GM12878 (cell line): ENCODE results near the gene DPH6. TPM values are rescaled to one million over a fixed set of nuclear protein-coding genes. Genes with fewer than 3 reads are reported as not detected.

ENCODE experiments used
- CHD4 ChIP-seq: fragments of 200-600 bp; sonication (generic); IDR thresholded peaks from 2 replicates; pipeline ENCODE4 v1.6.1; 2016; ENCODE audit warnings: mild to moderate bottlenecking
- CREB1 ChIP-seq: IDR thresholded peaks from 2 replicates; pipeline ENCODE4 v1.6.1; 2012; ENCODE audit warnings: low read depth, mild to moderate bottlenecking, inconsistent platforms
- CREM ChIP-seq: IDR thresholded peaks from 2 replicates; pipeline ENCODE4 v1.6.1; 2014; ENCODE audit warnings: antibody characterized with exemption, low read depth
- CUX1 ChIP-seq: IDR thresholded peaks from 2 replicates; pipeline ENCODE4 v1.6.1; 2012; ENCODE audit warnings: improper control_type of control experiment, low read depth, low read length; ENCODE audit not compliant: insufficient replicate concordance
- DPF2 ChIP-seq: fragments of 450-650 bp; IDR thresholded peaks from 2 replicates; pipeline ENCODE4 v1.6.1; 2017; ENCODE audit warnings: mild to moderate bottlenecking
- E2F8 ChIP-seq: fragments of 450-650 bp; IDR thresholded peaks from 2 replicates; pipeline ENCODE4 v1.6.1; 2018; ENCODE audit warnings: mild to moderate bottlenecking, low read depth, moderate library complexity; ENCODE audit not compliant: partially characterized antibody
- FOS ChIP-seq: IDR thresholded peaks from 3 replicates; pipeline ENCODE4 v1.6.1; 2011; ENCODE audit warnings: borderline replicate concordance; ENCODE audit not compliant: insufficient read length; ENCODE audit errors: extremely low read depth
- GATAD2B ChIP-seq: fragments of 450-650 bp; conservative IDR thresholded peaks from 2 replicates; pipeline ENCODE4 v1.6.1; 2017; ENCODE audit warnings: low read depth, mild to moderate bottlenecking, moderate library complexity
- IRF4 ChIP-seq: IDR thresholded peaks from 2 replicates; pipeline ENCODE4 v1.6.1; 2011; ENCODE audit warnings: low read depth, low read length
- LARP7 ChIP-seq: fragments of 450-650 bp; IDR thresholded peaks from 2 replicates; pipeline ENCODE4 v1.6.1; 2017; ENCODE audit warnings: mild to moderate bottlenecking
- MTA3 ChIP-seq: IDR thresholded peaks from 2 replicates; pipeline ENCODE4 v1.6.1; 2012; ENCODE audit warnings: low read length, inconsistent platforms, borderline replicate concordance
- NFXL1 ChIP-seq: fragments of 450-650 bp; IDR thresholded peaks from 2 replicates; pipeline ENCODE4 v1.6.1; 2017; ENCODE audit warnings: antibody characterized with exemption, mild to moderate bottlenecking, borderline replicate concordance
- PAX8 ChIP-seq: fragments of 450-650 bp; IDR thresholded peaks from 2 replicates; pipeline ENCODE4 v1.6.1; 2017; ENCODE audit warnings: mild to moderate bottlenecking, moderate library complexity
- POLR2A ChIP-seq: IDR thresholded peaks from 2 replicates; pipeline ENCODE4 v1.6.1; 2011; ENCODE audit warnings: low read depth, mild to moderate bottlenecking, low read length
- POLR2AphosphoS2 ChIP-seq: IDR thresholded peaks from 2 replicates; pipeline ENCODE4 v1.6.1; 2011; ENCODE audit warnings: low read depth, mild to moderate bottlenecking, low read length, improper control_type of control experiment, moderate library complexity
- RELA ChIP-seq: fragments of 450-650 bp; IDR thresholded peaks from 2 replicates; pipeline ENCODE4 v1.8.0; 2014; ENCODE audit warnings: borderline replicate concordance; ENCODE audit not compliant: partially characterized antibody
- SIX5 ChIP-seq: IDR thresholded peaks from 2 replicates; pipeline ENCODE4 v1.6.1; 2011; ENCODE audit warnings: mild to moderate bottlenecking, low read depth, low read length, moderate library complexity; ENCODE audit not compliant: severe bottlenecking
- SMAD1 ChIP-seq: fragments of 450-650 bp; IDR thresholded peaks from 2 replicates; pipeline ENCODE4 v1.6.1; 2018; ENCODE audit warnings: mild to moderate bottlenecking, low read depth; ENCODE audit not compliant: partially characterized antibody
- SMAD5 ChIP-seq: IDR thresholded peaks from 2 replicates; pipeline ENCODE4 v1.6.1; 2016; ENCODE audit warnings: antibody characterized with exemption, low read depth
- SRF ChIP-seq, 2 experiments: IDR thresholded peaks; 2 replicates each; pipeline ENCODE4 v1.6.1; 2011; ENCODE audit warnings: low read depth in 2 of 2, low read length in 2 of 2, mild to moderate bottlenecking in 1 of 2, moderate library complexity in 1 of 2
- SUPT20H ChIP-seq: IDR thresholded peaks from 2 replicates; pipeline ENCODE4 v1.6.1; 2011; ENCODE audit warnings: low read depth, mild to moderate bottlenecking, low read length, moderate library complexity, borderline replicate concordance; ENCODE audit not compliant: control insufficient read depth
- TCF12 ChIP-seq: IDR thresholded peaks from 2 replicates; pipeline ENCODE4 v1.6.1; 2011; ENCODE audit warnings: low read depth, mild to moderate bottlenecking, low read length
- YY1 ChIP-seq: IDR thresholded peaks from 2 replicates; pipeline ENCODE4 v1.6.1; 2011; ENCODE audit warnings: low read depth, mild to moderate bottlenecking, low read length
- ZNF274 ChIP-seq: IDR thresholded peaks from one replicate; pipeline ENCODE4 v1.8.0; 2011; ENCODE audit not compliant: insufficient read length, insufficient read depth
- ZSCAN29 ChIP-seq: fragments of 450-650 bp; IDR thresholded peaks from 2 replicates; pipeline ENCODE4 v1.6.1; 2017; ENCODE audit warnings: mild to moderate bottlenecking, moderate library complexity
- polyA plus RNA-seq, 11 experiments: library from polyadenylated mRNA; depleted of rRNA in 4 of 11; unstranded in 6 of 11; stranded (reverse) in 5 of 11; fragments of >200 nt; fragmentation: Nextera tagmentation in 4 of 11; fragmentation: Illumina TruSeq in 1 of 11; extraction: Ambion mirVana in 4 of 11; extraction: Trizol in 1 of 11; gene quantifications; 1 replicate in 1 of 11; 2 replicates in 10 of 11; pipeline versions ENCODE4 v1.2.1 to v1.2.3, GENCODE V29; 2011 to 2016; ENCODE audit warnings: inconsistent platforms in 2 of 11, missing spikeins in 2 of 11, low read depth in 1 of 11
- total RNA-seq, 4 experiments: library from RNA; depleted of rRNA in 3 of 4; stranded (reverse); fragments of >200 nt in 3 of 4; fragmentation: Illumina TruSeq in 1 of 4; extraction: Trizol in 1 of 4; gene quantifications; 2 replicates each; pipeline versions ENCODE4 v1.2.1 to v1.2.3, GENCODE V29; 2013 to 2021

Gene DPH6
- total and polyA plus RNA-seq, 10 of the 15 experiments (the other 5 are each of a cell fraction or from before 2014, with no cell fraction given) = 9.0 to 68.5 (median 17.1) TPM

GRCh38 chr15:35545824-35546510, at the start of gene DPH6 (continued):
- TF ChIP-seq CREB1 = peak; percentile 63; the same call in 1 of the 2 replicates
- TF ChIP-seq SIX5 = peak; percentile 57
- TF ChIP-seq SRF (IDR thresholded peaks at IDR 0.05; ENCODE audit: low read depth in 2 of 2, low read length in 2 of 2) = no peak
- peak; percentile 76 for TF ChIP-seq SMAD5
- TF ChIP-seq POLR2AphosphoS2 = peak; percentile 55
- TF ChIP-seq PAX8 = no peak
- peak; percentile 40; the same call in 1 of the 2 replicates for TF ChIP-seq TCF12
- TF ChIP-seq NFXL1 = 0 out of 2 replicates have a peak, but pooled peaks have one; percentile 37
- TF ChIP-seq FOS = no peak
- no peak for TF ChIP-seq E2F8
- TF ChIP-seq POLR2A = peak; percentile 91; the same call in 1 of the 2 replicates
- TF ChIP-seq MTA3 = no peak; the same call in 1 of the 2 replicates
- peak; percentile 89 for TF ChIP-seq DPF2
- peak; percentile 99 for TF ChIP-seq LARP7
- TF ChIP-seq CREM = peak; percentile 52; the same call in 1 of the 2 replicates
- no peak for TF ChIP-seq CUX1
- no peak for TF ChIP-seq IRF4
- peak; percentile 85 for TF ChIP-seq RELA
- TF ChIP-seq ZNF274 = no peak
- TF ChIP-seq SUPT20H = no peak
- 0 out of 2 replicates have a peak, but pooled peaks have one; percentile 27 for TF ChIP-seq ZSCAN29
- TF ChIP-seq GATAD2B = peak; percentile 85
- TF ChIP-seq SMAD1 = no peak
- TF ChIP-seq YY1 = peak; percentile 41; the same call in 1 of the 2 replicates
- TF ChIP-seq CHD4 = no peak
